GM18873 (cell line): Measurements from ENCODE around the gene KLK13.

Experiments
- ATAC-seq: cut with Tn5 transposase; IDR thresholded peaks from one replicate; pipeline ENCODE4 v1.9.1; 2021; ENCODE audit warnings: mild to moderate bottlenecking, moderate library complexity, moderate number of reproducible peaks; ENCODE audit not compliant: unreplicated experiment, low FRiP score

KLK13 gene

GRCh38 chr19:51025401-51025800 lies 39.5 kb downstream of the KLK13 start:
- ATAC-seq, result no peak

GRCh38 chr19:51024924-51025323 lies 40.0 kb downstream of the KLK13 start:
- ATAC-seq, result no peak

- no peak for ATAC-seq
Observed at GRCh38 chr19:51023946-51024345, 40.9 kb downstream of the KLK13 start.

- no peak for ATAC-seq
Observed at GRCh38 chr19:51022526-51022925, 42.4 kb downstream of the KLK13 start.

GRCh38 chr19:51020988-51021651 lies 43.8 kb downstream of the KLK13 start:
- ATAC-seq, result no peak

- no peak for ATAC-seq
Observed at GRCh38 chr19:51019544-51019925, 45.4 kb downstream of the KLK13 start, which contains the start of gene KLK10. KLK10 (minus strand) TSS chr19:51019709; CDS start chr19:51019130, 579 bp downstream.

- no peak for ATAC-seq
Observed at GRCh38 chr19:51018745-51019543, 45.9 kb downstream of the KLK13 start.

- ATAC-seq, result no peak
Observed at GRCh38 chr19:51016798-51017683, 47.9 kb downstream of the KLK13 start.

GRCh38 chr19:51015691-51016267 lies 49.1 kb downstream of the KLK13 start:
- no peak for ATAC-seq

- ATAC-seq, result no peak
Observed at GRCh38 chr19:51014242-51014641, 50.6 kb downstream of the KLK13 start.

GRCh38 chr19:51012661-51013190 lies 52.2 kb downstream of the KLK13 start:
- no peak for ATAC-seq

GRCh38 chr19:51010066-51010795 lies 54.7 kb downstream of the KLK13 start:
- no peak for ATAC-seq

GRCh38 chr19:51009061-51009891 lies 55.6 kb downstream of the KLK13 start:
- no peak for ATAC-seq

GRCh38 chr19:51007488-51007887 lies 57.4 kb downstream of the KLK13 start:
- no peak for ATAC-seq

GRCh38 chr19:51006406-51006805 lies 58.5 kb downstream of the KLK13 start:
- no peak for ATAC-seq
